Tibial artery (tissue), 4 donors: ENCODE data around the gene ZMIZ2.

ENCODE experiments used
- DNase-seq, 2 donors: peaks; one replicate each; pipeline ENCODE4 v3.0.0-alpha.2; 2019
- H3K27ac ChIP-seq, 2 donors: fragments of 200-600 bp; sonication (generic) in 1 of 2; 1 replicate in 1 of 2; 2 replicates in 1 of 2; pipeline ENCODE4 v1.5.1; 2018 to 2019; ENCODE audit warnings: mild to moderate bottlenecking in 1 of 2
- H3K27me3 ChIP-seq, 2 donors: fragments of 200-600 bp; sonication (generic) in 1 of 2; one replicate each; pipeline versions ENCODE4 v1.5.1 to v1.6.0; 2016 to 2019
- H3K36me3 ChIP-seq, 3 donors: fragments of 200-600 bp; sonication (generic) in 2 of 3; one replicate each; pipeline ENCODE4 v1.5.1; 2016 to 2019; ENCODE audit warnings: mild to moderate bottlenecking in 2 of 3
- H3K4me1 ChIP-seq, 4 donors: fragments of 200-600 bp; sonication (generic) in 2 of 4; 1 replicate in 3 of 4; 2 replicates in 1 of 4; pipeline ENCODE4 v1.5.1; 2016 to 2019
- H3K4me3 ChIP-seq, 2 donors: fragments of 200-600 bp; sonication (generic) in 1 of 2; 1 replicate in 1 of 2; 2 replicates in 1 of 2; pipeline ENCODE4 v1.5.1; 2018 to 2019; ENCODE audit warnings: mild to moderate bottlenecking in 2 of 2
- H3K9me3 ChIP-seq, 3 donors: fragments of 200-600 bp; sonication (generic) in 1 of 3; one replicate each; pipeline ENCODE4 v1.5.1; 2016 to 2019
- CTCF ChIP-seq, 2 experiments: fragments of 200-600 bp in 1 of 2; fragments of 450-650 bp in 1 of 2; IDR thresholded peaks; one replicate each; pipeline ENCODE4 v1.5.1; 2017 to 2019; ENCODE audit warnings: antibody characterized with exemption in 2 of 2, mild to moderate bottlenecking in 1 of 2, moderate library complexity in 1 of 2
- intact Hi-C: fragments of 100-400 bp; cut with DNase I; formaldehyde crosslinking; loops from one replicate; pipeline ENCODE4 v1.15.0; 2023; ENCODE audit warnings: low total_unique reads

Gene ZMIZ2

GRCh38 chr7:44706788-44707557 lies 41.7 kb upstream of the ZMIZ2 start:
- intact Hi-C loops: no loop called here
- H3K9me3 ChIP-seq: no peaks in the 10 kb centered on the region
- H3K4me3 ChIP-seq: no peak overlapping the region
- TF ChIP-seq CTCF (IDR thresholded peaks at IDR 0.05): no peak
- peaks cover 38 to 69% (median 43%) of the 10 kb centered on the region in 3 donors for H3K36me3 ChIP-seq
- DNase-seq: peak in 1 of 2 donors; percentile 41
- no peaks in the 10 kb centered on the region for H3K27me3 ChIP-seq
- no peaks in the 10 kb centered on the region for H3K4me1 ChIP-seq
- no peak overlapping the region for H3K27ac ChIP-seq

GRCh38 chr7:44707558-44708230 lies 41.0 kb upstream of the ZMIZ2 start:
- H3K9me3 ChIP-seq: no peaks in the 10 kb centered on the region
- no peaks in the 10 kb centered on the region for H3K4me1 ChIP-seq
- DNase-seq: peak in 1 of 2 donors; percentile 64
- H3K27ac ChIP-seq: no peak overlapping the region
- H3K4me3 ChIP-seq: no peak overlapping the region
- TF ChIP-seq CTCF (IDR thresholded peaks at IDR 0.05): no peak
- H3K36me3 ChIP-seq: peaks cover 32 to 63% (median 40%) of the 10 kb centered on the region in 3 donors
- no peaks in the 10 kb centered on the region for H3K27me3 ChIP-seq
- intact Hi-C loops: no loop called here

GRCh38 chr7:44709011-44709915 lies 39.4 kb upstream of the ZMIZ2 start:
- Histone ChIP-seq H3K4me3 (no peak overlapping the region), H3K27me3 (no peaks in the 10 kb centered on the region), H3K36me3 (peaks cover 23 to 50% (median 31%) of the 10 kb centered on the region in 3 donors), H3K27ac (no peak overlapping the region), H3K9me3 (no peaks in the 10 kb centered on the region), H3K4me1 (no peaks in the 10 kb centered on the region)
- DNase-seq: no peak
- intact Hi-C loops: no loop called here
- no peak for TF ChIP-seq CTCF (IDR thresholded peaks at IDR 0.05)

- peaks cover 23 to 50% (median 31%) of the 10 kb centered on the region in 3 donors for H3K36me3 ChIP-seq
- no peak overlapping the region for H3K27ac ChIP-seq
- no peak for TF ChIP-seq CTCF (IDR thresholded peaks at IDR 0.05)
These were observed 38.6 kb upstream of the ZMIZ2 start for GRCh38 chr7:44709945-44710596.

GRCh38 chr7:44711528-44711927 lies 37.1 kb upstream of the ZMIZ2 start:
- Histone ChIP-seq H3K4me1 (no peaks in the 10 kb centered on the region), H3K27me3 (no peaks in the 10 kb centered on the region), H3K9me3 (no peaks in the 10 kb centered on the region), H3K27ac (no peak overlapping the region), H3K36me3 (peaks cover 23 to 40% (median 31%) of the 10 kb centered on the region in 3 donors), H3K4me3 (no peak overlapping the region)
- no peak for DNase-seq
- TF ChIP-seq CTCF (IDR thresholded peaks at IDR 0.05): no peak
- intact Hi-C loops: no loop called here

More at GRCh38 chr7:44709945-44710596, 38.6 kb upstream of the ZMIZ2 start:
- DNase-seq: no peak
- Histone ChIP-seq H3K4me3 (no peak overlapping the region), H3K4me1 (no peaks in the 10 kb centered on the region), H3K27me3 (no peaks in the 10 kb centered on the region), H3K9me3 (no peaks in the 10 kb centered on the region)
- intact Hi-C loops: no loop called here
